GM13977 (cell line): ENCODE data around the gene FAM199X.

ENCODE experiments used
- DNase-seq: peaks from one replicate; pipeline ENCODE4 v3.0.0; 2012; ENCODE audit warnings: low spot score
- CTCF ChIP-seq: IDR thresholded peaks from 2 replicates; pipeline ENCODE4 v1.5.1; 2012; ENCODE audit warnings: mild to moderate bottlenecking, control low read depth; ENCODE audit not compliant: insufficient read depth; ENCODE audit errors: extremely low read depth, missing control alignments
- in situ Hi-C: fragments of 300-500 bp; cut with MboI; formaldehyde crosslinking; loops from one replicate; pipeline ENCODE4 v1.12.0; 2022; ENCODE audit warnings: low sequenced_read_pairs, low pct_unique_long_range_greater_than_20kb, mixed read lengths, inconsistent platforms; ENCODE audit not compliant: unreplicated experiment

The FAM199X gene

DNA sequence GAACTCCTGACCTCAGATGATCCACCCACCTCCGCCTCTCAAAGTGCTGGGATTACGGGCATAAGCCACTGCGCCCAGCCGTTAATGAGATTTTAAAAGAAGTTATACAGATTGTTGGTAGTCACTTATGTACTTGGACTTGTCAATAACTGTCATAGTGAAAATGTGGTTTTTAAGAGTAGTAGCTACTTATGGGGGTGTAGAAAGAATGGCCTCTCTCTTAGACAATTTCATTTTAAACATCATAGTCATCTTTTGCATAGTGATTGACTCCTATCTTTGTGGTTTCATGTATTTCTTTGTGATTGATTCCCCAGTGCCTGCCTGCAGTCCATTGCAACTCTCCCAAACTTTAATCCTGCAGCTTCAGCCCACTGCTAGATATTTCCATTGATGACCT is 17.4 kb downstream of the FAM199X start:
- DNase-seq, result no peak
- in situ Hi-C loops, result no loop called here
- no peak for TF ChIP-seq CTCF

- no peak for TF ChIP-seq CTCF
- in situ Hi-C loops, result no loop called here
- DNase-seq, result no peak
These were observed 21.7 kb downstream of the FAM199X start for GRCh38 chrX:104187931-104188330.

DNA sequence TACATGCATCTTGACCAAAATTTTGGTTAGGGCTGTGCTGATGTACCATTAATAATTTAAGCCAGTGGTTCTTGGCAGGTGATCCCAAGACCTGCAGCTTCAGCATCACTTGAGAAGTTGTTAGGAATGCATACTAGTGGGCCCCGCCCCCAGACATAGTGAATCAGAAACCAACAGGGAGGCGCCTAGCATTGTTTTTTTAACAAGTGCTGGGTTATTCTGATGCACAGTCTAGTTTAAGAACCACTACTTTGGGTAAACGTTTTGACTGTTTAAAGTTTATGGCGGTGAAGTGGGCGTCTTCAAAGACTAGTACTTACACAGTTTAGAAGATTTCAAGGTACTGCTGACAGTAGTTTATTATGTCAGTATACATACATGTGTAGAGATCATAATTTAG is 23.6 kb downstream of the FAM199X start:
- in situ Hi-C loops, result no loop called here
- no peak for DNase-seq
- TF ChIP-seq CTCF, result no peak

GRCh38 chrX:104193485-104193884 is 27.2 kb downstream of the FAM199X start:
- no peak for TF ChIP-seq CTCF
- no peak for DNase-seq
- in situ Hi-C loops, result no loop called here

- DNase-seq, result no peak
- TF ChIP-seq CTCF, result no peak
- in situ Hi-C loops, result no loop called here
These were observed 28.8 kb downstream of the FAM199X start for GRCh38 chrX:104195013-104195412.

- in situ Hi-C loops, result no loop called here
These were observed 29.3 kb downstream of the FAM199X start for GRCh38 chrX:104195489-104196084.

More at GRCh38 chrX:104195489-104196084, 29.3 kb downstream of the FAM199X start:
- DNase-seq, result peak; percentile 40
- TF ChIP-seq CTCF, result peak; percentile 71
